ENCODE measurements around the gene FAM13B.

FAM13B gene

DNA sequence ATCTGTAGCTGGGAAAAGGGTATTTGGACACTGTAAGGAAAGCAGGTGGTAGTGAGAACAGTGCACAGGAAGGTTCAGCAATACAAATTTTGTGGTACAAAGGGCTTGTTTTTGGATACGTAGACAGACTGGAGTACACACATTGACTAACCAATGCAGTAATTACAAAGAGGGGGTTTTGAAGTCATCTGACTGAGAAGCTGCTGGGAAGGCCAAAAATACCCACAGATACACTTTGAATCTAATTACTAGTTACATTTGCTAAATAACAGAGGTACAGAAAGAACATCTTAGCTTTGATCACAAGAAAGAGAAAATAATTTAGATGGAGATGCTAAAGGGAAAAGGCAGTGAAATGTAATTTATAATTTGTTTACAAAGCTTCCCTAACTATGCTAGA, 97.7 kb downstream of the FAM13B start:
- Histone ChIP-seq H3K9me2 (replicated peaks; ENCODE audit: low read depth, low read length) (no peaks in the 10 kb centered on the region), H3K4me3 (ENCODE audit: low read length, poor library complexity, severe bottlenecking) (no peak overlapping the region), H3K36me3 (ENCODE audit: insufficient read depth, low read length) (peaks cover 33% of the 10 kb centered on the region), H3K79me2 (ENCODE audit: insufficient read depth, low read length) (no peaks in the 10 kb centered on the region), H2AFZ (ENCODE audit: low read length) (no peak overlapping the region), H3K4me1 (ENCODE audit: insufficient read depth, low read length, poor library complexity, severe bottlenecking) (no peaks in the 10 kb centered on the region), H3K9me3 (ENCODE audit: insufficient read depth, low read depth, low read length) (no peaks in the 10 kb centered on the region), H3F3A (ENCODE audit: low read depth) (no peaks in the 10 kb centered on the region), H3K27me3 (ENCODE audit: insufficient read depth, low read length, poor library complexity, severe bottlenecking) (no peaks in the 10 kb centered on the region), H3K4me2 (ENCODE audit: low read depth, low read length, poor library complexity, severe bottlenecking) (no peak overlapping the region), H4K20me1 (ENCODE audit: insufficient read depth, low read length, poor library complexity, severe bottlenecking) (no peaks in the 10 kb centered on the region), H3K9ac (ENCODE audit: low read depth, low read length, poor library complexity, severe bottlenecking) (no peak overlapping the region)
- TF ChIP-seq, protein P1, sequence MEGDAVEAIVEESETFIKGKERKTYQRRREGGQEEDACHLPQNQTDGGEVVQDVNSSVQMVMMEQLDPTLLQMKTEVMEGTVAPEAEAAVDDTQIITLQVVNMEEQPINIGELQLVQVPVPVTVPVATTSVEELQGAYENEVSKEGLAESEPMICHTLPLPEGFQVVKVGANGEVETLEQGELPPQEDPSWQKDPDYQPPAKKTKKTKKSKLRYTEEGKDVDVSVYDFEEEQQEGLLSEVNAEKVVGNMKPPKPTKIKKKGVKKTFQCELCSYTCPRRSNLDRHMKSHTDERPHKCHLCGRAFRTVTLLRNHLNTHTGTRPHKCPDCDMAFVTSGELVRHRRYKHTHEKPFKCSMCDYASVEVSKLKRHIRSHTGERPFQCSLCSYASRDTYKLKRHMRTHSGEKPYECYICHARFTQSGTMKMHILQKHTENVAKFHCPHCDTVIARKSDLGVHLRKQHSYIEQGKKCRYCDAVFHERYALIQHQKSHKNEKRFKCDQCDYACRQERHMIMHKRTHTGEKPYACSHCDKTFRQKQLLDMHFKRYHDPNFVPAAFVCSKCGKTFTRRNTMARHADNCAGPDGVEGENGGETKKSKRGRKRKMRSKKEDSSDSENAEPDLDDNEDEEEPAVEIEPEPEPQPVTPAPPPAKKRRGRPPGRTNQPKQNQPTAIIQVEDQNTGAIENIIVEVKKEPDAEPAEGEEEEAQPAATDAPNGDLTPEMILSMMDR (conservative IDR thresholded peaks at IDR 0.05; ENCODE audit: low read length) = no peak
- TF ChIP-seq EZH2phosphoT487 (IDR thresholded peaks at IDR 0.05; ENCODE audit: borderline replicate concordance) = no peak

GRCh38 chr5:137933491-137933911, 99.4 kb downstream of the FAM13B start:
- Histone ChIP-seq H4K20me1 (ENCODE audit: insufficient read depth, low read length, poor library complexity, severe bottlenecking) (no peaks in the 10 kb centered on the region), H3K36me3 (ENCODE audit: insufficient read depth, low read length) (peaks cover 17% of the 10 kb centered on the region; the same call in 1 of the 2 replicates), H3K79me2 (ENCODE audit: insufficient read depth, low read length) (no peaks in the 10 kb centered on the region), H3K9me3 (ENCODE audit: insufficient read depth, low read depth, low read length) (no peaks in the 10 kb centered on the region), H3K4me3 (ENCODE audit: low read length, poor library complexity, severe bottlenecking) (no peak overlapping the region), H3F3A (ENCODE audit: low read depth) (no peaks in the 10 kb centered on the region), H3K4me1 (ENCODE audit: insufficient read depth, low read length, poor library complexity, severe bottlenecking) (no peaks in the 10 kb centered on the region), H3K9ac (ENCODE audit: low read depth, low read length, poor library complexity, severe bottlenecking) (no peak overlapping the region), H3K4me2 (ENCODE audit: low read depth, low read length, poor library complexity, severe bottlenecking) (no peak overlapping the region), H2AFZ (ENCODE audit: low read length) (no peak overlapping the region), H3K9me2 (replicated peaks; ENCODE audit: low read depth, low read length) (no peaks in the 10 kb centered on the region), H3K27me3 (ENCODE audit: insufficient read depth, low read length, poor library complexity, severe bottlenecking) (no peaks in the 10 kb centered on the region)
- TF ChIP-seq, protein P1 (conservative IDR thresholded peaks at IDR 0.05; ENCODE audit: low read length) = no peak
- no peak for TF ChIP-seq EZH2phosphoT487 (IDR thresholded peaks at IDR 0.05; ENCODE audit: borderline replicate concordance)

- TF ChIP-seq, protein P1 (conservative IDR thresholded peaks at IDR 0.05; ENCODE audit: low read length) = no peak
- no peak for TF ChIP-seq EZH2phosphoT487 (IDR thresholded peaks at IDR 0.05; ENCODE audit: borderline replicate concordance)
- H3F3A ChIP-seq (ENCODE audit: low read depth) = no peaks in the 10 kb centered on the region
- no peaks in the 10 kb centered on the region for H3K9me3 ChIP-seq (ENCODE audit: insufficient read depth, low read depth, low read length)
Observed at GRCh38 chr5:137932800-137933199, 100.1 kb downstream of the FAM13B start.

More at GRCh38 chr5:137932800-137933199, 100.1 kb downstream of the FAM13B start:
- no peak overlapping the region for H2AFZ ChIP-seq (ENCODE audit: low read length)
- H3K4me3 ChIP-seq (ENCODE audit: low read length, poor library complexity, severe bottlenecking) = no peak overlapping the region
- no peak overlapping the region for H3K9ac ChIP-seq (ENCODE audit: low read depth, low read length, poor library complexity, severe bottlenecking)
- no peaks in the 10 kb centered on the region for H3K4me1 ChIP-seq (ENCODE audit: insufficient read depth, low read length, poor library complexity, severe bottlenecking)
- no peaks in the 10 kb centered on the region for H3K27me3 ChIP-seq (ENCODE audit: insufficient read depth, low read length, poor library complexity, severe bottlenecking)
- no peaks in the 10 kb centered on the region for H4K20me1 ChIP-seq (ENCODE audit: insufficient read depth, low read length, poor library complexity, severe bottlenecking)
- H3K79me2 ChIP-seq (ENCODE audit: insufficient read depth, low read length) = no peaks in the 10 kb centered on the region
- peaks cover 11% of the 10 kb centered on the region; the same call in 1 of the 2 replicates for H3K36me3 ChIP-seq (ENCODE audit: insufficient read depth, low read length)
- no peak overlapping the region for H3K4me2 ChIP-seq (ENCODE audit: low read depth, low read length, poor library complexity, severe bottlenecking)
- H3K9me2 ChIP-seq (replicated peaks; ENCODE audit: low read depth, low read length) = no peaks in the 10 kb centered on the region

All from Loucy (cell line).